ENCODE results near the gene KIRREL3. TPM values are rescaled to one million over a fixed set of nuclear protein-coding genes. Genes with fewer than 3 reads are reported as not detected.

Gene KIRREL3
- polyA plus RNA-seq, 1 of the 3 experiments (the other 2 are of a cell fraction) = 3.7 TPM

GRCh38 chr11:126500981-126501380 is 499.6 kb downstream of the KIRREL3 start:
- TF ChIP-seq IRF3 (IDR thresholded peaks at IDR 0.05; ENCODE audit: low read depth, low read length) = no peak
- TF ChIP-seq CHD2 (IDR thresholded peaks at IDR 0.05; ENCODE audit: low read length, partially characterized antibody) = no peak
- no peak for TF ChIP-seq SMC3 (IDR thresholded peaks at IDR 0.05; ENCODE audit: low read depth, low read length)
- TF ChIP-seq YY1 (IDR thresholded peaks at IDR 0.05; ENCODE audit: low read depth) = no peak
- no peak for TF ChIP-seq FOSL2 (IDR thresholded peaks at IDR 0.05; ENCODE audit: borderline replicate concordance, low read depth)
- TF ChIP-seq RFX5 (IDR thresholded peaks at IDR 0.05; ENCODE audit: low read length) = no peak
- TF ChIP-seq USF2 (IDR thresholded peaks at IDR 0.05; ENCODE audit: borderline replicate concordance, low read depth, low read length) = no peak
- no peak for TF ChIP-seq PBX3 (IDR thresholded peaks at IDR 0.05)
- TF ChIP-seq SIN3A (IDR thresholded peaks at IDR 0.05; ENCODE audit: borderline replicate concordance, low read depth, low read length) = no peak
- no peak for TF ChIP-seq TEAD4 (IDR thresholded peaks at IDR 0.05; ENCODE audit: borderline replicate concordance, insufficient read depth)
- no peak for TF ChIP-seq FOXM1 (IDR thresholded peaks at IDR 0.05; ENCODE audit: low read depth)
- TF ChIP-seq FOXJ3 (CRISPR knock-in tag; IDR thresholded peaks at IDR 0.05) = no peak
- TF ChIP-seq RCOR1 (IDR thresholded peaks at IDR 0.05; ENCODE audit: low read length) = no peak
- no peak for TF ChIP-seq NRF1 (IDR thresholded peaks at IDR 0.05; ENCODE audit: low read depth, low read length)
- no peak for TF ChIP-seq USF1 (IDR thresholded peaks at IDR 0.05; ENCODE audit: borderline replicate concordance, low read depth)
- TF ChIP-seq ZBTB33 (IDR thresholded peaks at IDR 0.05; ENCODE audit: borderline replicate concordance, low read depth) = no peak
- TF ChIP-seq NFIC (IDR thresholded peaks at IDR 0.05; ENCODE audit: borderline replicate concordance) = no peak
- no peak for TF ChIP-seq RAD21 (IDR thresholded peaks at IDR 0.05; ENCODE audit: low read length)
- TF ChIP-seq MEF2A (IDR thresholded peaks at IDR 0.05; ENCODE audit: borderline replicate concordance, low read depth) = no peak
- Histone ChIP-seq H3F3A (replicated peaks; ENCODE audit: insufficient read depth) (no peaks in the 10 kb centered on the region), H3K4me3 (ENCODE audit: low read depth in 2 of 2, low read length in 1 of 2) (no peak overlapping the region), H3K9me2 (no peaks in the 10 kb centered on the region), H4K20me1 (ENCODE audit: insufficient read depth) (no peaks in the 10 kb centered on the region), H3K27me3 (ENCODE audit: insufficient read depth) (no peaks in the 10 kb centered on the region), H3K36me3 (replicated peaks in 1 of 2; ENCODE audit: control insufficient read depth in 1 of 2, insufficient read depth in 2 of 2, low read length in 1 of 2) (no peaks in the 10 kb centered on the region), H3K27ac (ENCODE audit: low read depth in 2 of 2, low read length in 1 of 2) (peak overlapping the region in 1 of 2 experiments; percentile 23; a peak in 1 of 4 replicates), H3K79me2 (ENCODE audit: insufficient read depth) (no peaks in the 10 kb centered on the region), H2AFZ (ENCODE audit: low read depth) (no peak overlapping the region), H3K4me2 (no peak overlapping the region), H3K9me3 (peaks cover 6% of the 10 kb centered on the region; the same call in 1 of the 2 replicates), H3K9ac (no peak overlapping the region), H3K4me1 (ENCODE audit: control insufficient read depth in 1 of 2, insufficient read depth in 2 of 2, low read depth in 1 of 2, low read length in 1 of 2) (peaks cover 0 to 33% of the 10 kb centered on the region in 2 experiments; a peak in 2 of 4 replicates)
- DNase-seq = no peak
- ChIA-PET POLR2A (no interaction called here), CTCF (interaction anchor here (0.5 to 3.4 kb wide), 7 partner anchors 15 to 489 kb away, joined by 3 to 21 read pairs (median 6); no protein-coding TSS in a partner anchor)
- WGBS (ENCODE audit: low lambda C conversion rate) = 71% methylated on average over 10 of the region's 10 CpGs

Measured in SK-N-SH (cell line).